GM12878 (cell line): Measurements from ENCODE around the gene PRR15L. TPM values are rescaled to one million over a fixed set of nuclear protein-coding genes. Genes with fewer than 3 reads are reported as not detected.

Source experiments
- ATAC-seq: fragments of 200-7000 bp; cut with Tn5 transposase; 3 replicates; pipeline ENCODE4 v1.9.1; 2020; ENCODE audit warnings: mild to moderate bottlenecking, moderate library complexity
- BruUV-seq: library from RNA; stranded (reverse); fragments of 400-500 nt; replicated peaks from 2 replicates; lab custom pipeline; 2021; lab: Mats Ljungman, UMichigan
- CTCF ChIA-PET: fragments of 300-600 bp; sonication (Branson Sonifier 250); formaldehyde crosslinking; extraction: SDS; loops from one replicate; lab custom pipeline; 2021; ENCODE audit warnings: inconsistent platforms; lab: Yijun Ruan, JAX
- POLR2A ChIA-PET: fragments of 350-600 bp; formaldehyde crosslinking; extraction: SDS; loops from one replicate; lab custom pipeline; 2021; ENCODE audit warnings: inconsistent platforms; lab: Charles Lee
- RAD21 ChIA-PET: fragments of 300-600 bp; sonication (Branson Sonifier 250); formaldehyde crosslinking; loops from one replicate; lab custom pipeline; 2023; ENCODE audit warnings: antibody characterized with exemption; ENCODE audit not compliant: unreplicated experiment; lab: Charles Lee
- SMC1A ChIA-PET: fragments of 300-600 bp; sonication (Branson Sonifier 250); formaldehyde crosslinking; loops from one replicate; lab custom pipeline; 2023; ENCODE audit not compliant: unreplicated experiment, uncharacterized antibody; lab: Charles Lee
- DNase-seq: peaks from one replicate; pipeline ENCODE4 v3.0.0-alpha.2; 2011; ENCODE audit warnings: low read depth, low spot score
- FAIRE-seq: peaks from 3 replicates; lab custom pipeline; 2011; peaks lifted over from hg19 to GRCh38; lab: Jason Lieb, UNC
- H2AFZ ChIP-seq: 2 replicates; pipeline ENCODE4 v1.6.0; 2011; ENCODE audit warnings: low read depth, low read length, control low read depth; ENCODE audit not compliant: control insufficient read depth
- H3K27ac ChIP-seq: 2 replicates; pipeline ENCODE4 v1.5.1; 2011; ENCODE audit warnings: control low read depth; ENCODE audit not compliant: control insufficient read depth, insufficient read depth
- H3K27me3 ChIP-seq, 2 experiments: replicated peaks in 1 of 2; 2 replicates each; pipeline versions ENCODE4 v1.6.0 to v1.6.1; 2011; ENCODE audit warnings: low read length in 1 of 2; ENCODE audit not compliant: control insufficient read depth in 2 of 2, insufficient read depth in 2 of 2
- H3K36me3 ChIP-seq, 2 experiments: 2 replicates each; pipeline ENCODE4 v1.5.1; 2011; ENCODE audit warnings: low read length in 1 of 2; ENCODE audit not compliant: control insufficient read depth in 2 of 2, insufficient read depth in 2 of 2
- H3K4me1 ChIP-seq: 2 replicates; pipeline ENCODE4 v1.6.1; 2011; ENCODE audit warnings: mild to moderate bottlenecking, low read length, moderate library complexity, mixed read lengths; ENCODE audit not compliant: control insufficient read depth, insufficient read depth
- H3K4me2 ChIP-seq: 2 replicates; pipeline ENCODE4 v1.6.0; 2011; ENCODE audit warnings: control low read depth; ENCODE audit not compliant: control insufficient read depth, insufficient read depth
- H3K4me3 ChIP-seq: fragments of 200-600 bp; sonication (generic); 2 replicates; pipeline ENCODE4 v1.5.1; 2016
- H3K79me2 ChIP-seq: 2 replicates; pipeline ENCODE4 v1.6.0; 2011; ENCODE audit warnings: low read length; ENCODE audit not compliant: control insufficient read depth, insufficient read depth
- H3K9ac ChIP-seq: 2 replicates; pipeline ENCODE4 v1.8.0; 2011; ENCODE audit warnings: low read length, control low read depth, mixed read lengths; ENCODE audit not compliant: control insufficient read depth, insufficient read depth
- H3K9me3 ChIP-seq: replicated peaks from 3 replicates; pipeline ENCODE4 v1.5.1; 2011; ENCODE audit warnings: mild to moderate bottlenecking, low read length; ENCODE audit not compliant: control insufficient read depth, insufficient read depth
- H4K20me1 ChIP-seq: 2 replicates; pipeline ENCODE4 v1.6.0; 2011; ENCODE audit not compliant: control insufficient read depth, insufficient read depth
- MXI1 ChIP-seq: fragments of 150-350 bp; IDR thresholded peaks from 2 replicates; pipeline ENCODE4 v1.6.1; 2011; ENCODE audit warnings: low read depth, mild to moderate bottlenecking, inconsistent platforms, low read length, improper control_type of control experiment
- WGBS: methylation state at CpG from one replicate; pipeline ENCODE4 v1.1.6; 2016; ENCODE audit warnings: low lambda C conversion rate; ENCODE audit not compliant: insufficient replicate concordance, insufficient coverage; ENCODE audit errors: missing lambda C conversion rate; 5-methylcytosine and 5-hydroxymethylcytosine counted together
- in situ Hi-C: fragments of 300-500 bp; cut with MboI; formaldehyde crosslinking; loops from 9 replicates; pipeline ENCODE4 v1.14.3; 2018; ENCODE audit warnings: mixed read lengths
- intact Hi-C: fragments of 100-400 bp; cut with micrococcal nuclease; formaldehyde crosslinking; loops from one replicate; pipeline ENCODE4 v1.14.2; 2022; ENCODE audit not compliant: unreplicated experiment
- polyA plus RNA-seq, 11 experiments: library from polyadenylated mRNA; depleted of rRNA in 4 of 11; unstranded in 6 of 11; stranded (reverse) in 5 of 11; fragments of >200 nt; fragmentation: Nextera tagmentation in 4 of 11; fragmentation: Illumina TruSeq in 1 of 11; extraction: Ambion mirVana in 4 of 11; extraction: Trizol in 1 of 11; gene quantifications; 1 replicate in 1 of 11; 2 replicates in 10 of 11; pipeline versions ENCODE4 v1.2.1 to v1.2.3, GENCODE V29; 2011 to 2016; ENCODE audit warnings: inconsistent platforms in 2 of 11, missing spikeins in 2 of 11, low read depth in 1 of 11
- total RNA-seq, 4 experiments: library from RNA; depleted of rRNA in 3 of 4; stranded (reverse); fragments of >200 nt in 3 of 4; fragmentation: Illumina TruSeq in 1 of 4; extraction: Trizol in 1 of 4; gene quantifications; 2 replicates each; pipeline versions ENCODE4 v1.2.1 to v1.2.3, GENCODE V29; 2013 to 2021
- TF ChIP-seq, protein P1 (sequence below), 3 experiments: IDR thresholded peaks in 2 of 3; conservative IDR thresholded peaks in 1 of 3; 2 replicates each; pipeline ENCODE4 v1.5.1; 2011; ENCODE audit warnings: low read depth in 3 of 3, low read length in 3 of 3, mild to moderate bottlenecking in 3 of 3, control low read depth in 2 of 3, moderate library complexity in 2 of 3, inconsistent platforms in 1 of 3, mixed read lengths in 1 of 3; ENCODE audit not compliant: control insufficient read depth in 2 of 3, insufficient read depth in 1 of 3; ENCODE audit errors: extremely low read depth in 1 of 3

Gene PRR15L
- total and polyA plus RNA-seq, 10 of the 15 experiments (the other 5 are each of a cell fraction or from before 2014, with no cell fraction given), result 0.11 to 0.18 TPM; not detected in 8

GRCh38 chr17:47975189-47975822 is 17.6 kb upstream of the PRR15L start:
- H3K27ac ChIP-seq, result no peak overlapping the region
- H3K79me2 ChIP-seq, result peaks cover 20% of the 10 kb centered on the region
- ATAC-seq (no peak), DNase-seq (no peak)
- H3K9me3 ChIP-seq, result no peaks in the 10 kb centered on the region
- no peak overlapping the region for H2AFZ ChIP-seq
- no peaks in the 10 kb centered on the region for H4K20me1 ChIP-seq
- peaks cover 11% of the 10 kb centered on the region for H3K4me1 ChIP-seq
- WGBS, result 91% methylated on average over 15 of the region's 15 CpGs
- TF ChIP-seq MXI1, result no peak
- TF ChIP-seq, protein P1, sequence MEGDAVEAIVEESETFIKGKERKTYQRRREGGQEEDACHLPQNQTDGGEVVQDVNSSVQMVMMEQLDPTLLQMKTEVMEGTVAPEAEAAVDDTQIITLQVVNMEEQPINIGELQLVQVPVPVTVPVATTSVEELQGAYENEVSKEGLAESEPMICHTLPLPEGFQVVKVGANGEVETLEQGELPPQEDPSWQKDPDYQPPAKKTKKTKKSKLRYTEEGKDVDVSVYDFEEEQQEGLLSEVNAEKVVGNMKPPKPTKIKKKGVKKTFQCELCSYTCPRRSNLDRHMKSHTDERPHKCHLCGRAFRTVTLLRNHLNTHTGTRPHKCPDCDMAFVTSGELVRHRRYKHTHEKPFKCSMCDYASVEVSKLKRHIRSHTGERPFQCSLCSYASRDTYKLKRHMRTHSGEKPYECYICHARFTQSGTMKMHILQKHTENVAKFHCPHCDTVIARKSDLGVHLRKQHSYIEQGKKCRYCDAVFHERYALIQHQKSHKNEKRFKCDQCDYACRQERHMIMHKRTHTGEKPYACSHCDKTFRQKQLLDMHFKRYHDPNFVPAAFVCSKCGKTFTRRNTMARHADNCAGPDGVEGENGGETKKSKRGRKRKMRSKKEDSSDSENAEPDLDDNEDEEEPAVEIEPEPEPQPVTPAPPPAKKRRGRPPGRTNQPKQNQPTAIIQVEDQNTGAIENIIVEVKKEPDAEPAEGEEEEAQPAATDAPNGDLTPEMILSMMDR (IDR thresholded peaks at IDR 0.05 in 2 of 3, conservative IDR thresholded peaks at IDR 0.05 in 1 of 3; ENCODE audit: control insufficient read depth in 2 of 3, extremely low read depth in 1 of 3, insufficient read depth in 1 of 3, low read depth in 3 of 3, low read length in 3 of 3), result 0 out of 6 replicates have a peak, but pooled peaks of 1 of the 3 experiments have one; percentile 8
- TF ChIP-seq, all 136 proteins: peak for 1
- intact Hi-C loops (no loop called here), in situ Hi-C loops (no loop called here)
- CTCF ChIA-PET, result interaction anchor here (1.3 to 14.3 kb wide), 7 partner anchors 25 to 133 kb away, joined by 3 to 463 read pairs (median 4); partner anchors contain the start of genes NFE2L1 and PNPO
- SMC1A ChIA-PET, result interaction anchor here (0.7 to 17.2 kb wide), 5 partner anchors 27 to 133 kb away, joined by 3 to 332 read pairs (median 3); no protein-coding TSS in a partner anchor
- RAD21 ChIA-PET, result interaction anchor here (2.1 to 4.5 kb wide), 2 partner anchors 25 to 42 kb away, joined by 19 to 30 read pairs; no protein-coding TSS in a partner anchor
- H3K4me3 ChIP-seq, result no peak overlapping the region
- H3K4me2 ChIP-seq, result no peak overlapping the region
- H3K36me3 ChIP-seq, result peaks cover 18 to 38% of the 10 kb centered on the region in 2 experiments
- no peaks in the 10 kb centered on the region for H3K27me3 ChIP-seq
- TSS peak; percentile 38 for BruUV-seq
- no peak for FAIRE-seq
- POLR2A ChIA-PET, result interaction anchor here (0.6 to 2.0 kb wide), 3 partner anchors 20 to 43 kb away, joined by 3 to 10 read pairs (median 10); no protein-coding TSS in a partner anchor
- H3K9ac ChIP-seq, result no peak overlapping the region
